H54 (cell line): ENCODE data around the gene CNTROB.
A peak's percentile ranks its signal among the peaks of the same experiment; 100 is the strongest.

ENCODE experiments used
- DNase-seq: peaks from one replicate; pipeline ENCODE4 v3.0.0; 2011; ENCODE audit warnings: low spot score, mixed read lengths; ENCODE audit not compliant: insufficient read length
- FAIRE-seq: peaks from 3 replicates; lab custom pipeline; 2011; peaks lifted over from hg19 to GRCh38; lab: Jason Lieb, UNC
- POLR2A ChIP-seq: IDR thresholded peaks from 2 replicates; pipeline ENCODE4 v1.6.1; 2011; ENCODE audit warnings: low read depth, mild to moderate bottlenecking, low read length

Gene CNTROB

DNA sequence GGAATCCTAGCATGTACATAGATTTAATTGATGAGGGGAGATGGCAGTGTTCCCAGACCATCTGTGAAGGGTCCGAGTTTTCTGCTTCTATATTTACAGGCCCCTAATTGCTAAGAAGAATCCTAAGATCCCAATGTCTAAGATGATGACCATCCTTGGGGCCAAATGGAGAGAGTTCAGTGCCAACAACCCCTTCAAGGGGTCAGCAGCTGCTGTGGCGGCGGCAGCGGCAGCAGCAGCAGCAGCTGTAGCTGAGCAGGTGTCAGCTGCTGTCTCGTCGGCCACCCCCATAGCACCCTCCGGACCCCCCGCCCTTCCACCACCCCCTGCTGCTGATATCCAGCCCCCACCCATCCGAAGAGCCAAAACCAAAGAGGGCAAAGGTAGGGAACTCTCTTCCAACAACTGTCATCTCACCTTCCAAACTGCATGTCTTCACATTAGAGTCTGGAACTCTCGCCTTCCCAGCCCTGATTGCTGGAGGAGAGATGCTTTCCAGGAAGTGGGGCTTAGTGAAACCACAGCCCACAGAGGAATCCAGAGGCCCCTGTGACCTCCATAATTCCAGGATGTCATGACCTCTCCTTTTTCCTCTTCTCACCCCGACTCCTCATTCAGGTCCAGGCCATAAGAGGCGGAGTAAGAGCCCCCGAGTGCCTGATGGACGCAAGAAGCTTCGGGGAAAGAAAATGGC is 38.7 kb upstream of the CNTROB start:
- TF ChIP-seq POLR2A = no peak
- FAIRE-seq (no peak), DNase-seq (no peak)

GRCh38 chr17:7894226-7894625 is 37.8 kb upstream of the CNTROB start:
- FAIRE-seq (no peak), DNase-seq (no peak)
- TF ChIP-seq POLR2A = no peak

DNA sequence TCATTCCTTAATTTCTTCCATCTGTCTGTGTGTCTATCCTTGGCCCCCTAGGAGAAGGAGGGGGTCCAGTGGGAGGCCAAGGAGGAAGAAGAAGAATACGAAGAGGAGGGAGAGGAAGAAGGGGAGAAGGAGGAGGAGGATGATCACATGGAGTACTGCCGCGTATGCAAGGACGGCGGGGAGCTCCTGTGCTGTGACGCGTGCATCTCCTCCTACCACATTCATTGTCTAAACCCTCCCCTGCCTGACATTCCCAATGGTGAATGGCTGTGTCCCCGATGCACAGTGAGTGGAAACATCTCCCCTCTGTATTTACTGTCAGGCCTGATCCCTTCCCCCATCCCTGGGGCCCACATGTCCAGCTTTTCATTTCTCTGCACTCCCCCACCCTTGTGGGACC is 37.1 kb upstream of the CNTROB start:
- no peak for DNase-seq
- FAIRE-seq = no peak
- TF ChIP-seq POLR2A = no peak

GRCh38 chr17:7897090-7897489 is 34.9 kb upstream of the CNTROB start:
- DNase-seq (no peak), FAIRE-seq (no peak)
- TF ChIP-seq POLR2A = no peak

- no peak for DNase-seq
- TF ChIP-seq POLR2A = no peak
- FAIRE-seq = no peak
These were observed 34.2 kb upstream of the CNTROB start for GRCh38 chr17:7897773-7898172.

- no peak for DNase-seq
- no peak for FAIRE-seq
- no peak for TF ChIP-seq POLR2A
These were observed 28.6 kb upstream of the CNTROB start for GRCh38 chr17:7903154-7904103.

DNA sequence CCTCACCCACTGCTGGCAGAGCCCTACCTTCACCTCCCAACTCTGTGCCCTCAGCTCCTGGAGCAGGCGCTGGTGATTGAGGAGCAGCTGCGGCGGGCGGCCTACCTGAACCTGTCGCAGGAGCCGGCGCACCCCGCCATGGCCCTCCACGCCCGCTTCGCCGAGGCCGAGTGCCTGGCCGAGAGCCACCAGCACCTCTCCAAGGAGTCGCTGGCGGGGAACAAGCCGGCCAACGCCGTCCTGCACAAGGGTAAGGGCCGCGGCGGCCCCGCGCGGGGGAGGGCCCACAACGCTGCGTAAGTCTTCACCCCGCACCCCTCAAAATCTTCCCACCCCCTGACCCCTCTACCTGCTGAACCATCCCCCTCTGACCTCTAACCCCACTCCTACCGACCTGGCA is 22.9 kb upstream of the CNTROB start:
- DNase-seq (no peak), FAIRE-seq (no peak)
- no peak for TF ChIP-seq POLR2A

GRCh38 chr17:7910281-7910680 is 21.7 kb upstream of the CNTROB start:
- TF ChIP-seq POLR2A = no peak
- no peak for FAIRE-seq
- DNase-seq = no peak

DNA sequence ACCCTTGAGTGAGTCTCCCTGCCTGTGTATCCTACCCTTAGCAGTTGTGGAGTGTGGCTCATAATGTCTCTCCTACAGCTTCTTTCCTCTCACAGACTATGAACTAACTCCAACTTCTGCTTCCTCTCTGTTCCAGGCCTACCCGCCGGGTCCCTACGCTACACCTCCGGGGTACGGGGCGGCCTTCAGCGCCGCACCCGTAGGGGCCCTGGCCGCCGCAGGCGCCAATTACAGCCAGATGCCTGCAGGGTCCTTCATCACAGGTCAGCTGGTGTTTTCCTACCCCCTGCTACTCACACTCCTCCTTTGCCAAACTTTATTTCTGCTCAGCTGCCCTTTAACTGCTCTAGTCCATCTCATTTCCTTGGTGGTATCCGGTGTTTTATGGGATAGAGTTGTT is 21.3 kb upstream of the CNTROB start:
- FAIRE-seq (no peak), DNase-seq (no peak)
- no peak for TF ChIP-seq POLR2A

DNA sequence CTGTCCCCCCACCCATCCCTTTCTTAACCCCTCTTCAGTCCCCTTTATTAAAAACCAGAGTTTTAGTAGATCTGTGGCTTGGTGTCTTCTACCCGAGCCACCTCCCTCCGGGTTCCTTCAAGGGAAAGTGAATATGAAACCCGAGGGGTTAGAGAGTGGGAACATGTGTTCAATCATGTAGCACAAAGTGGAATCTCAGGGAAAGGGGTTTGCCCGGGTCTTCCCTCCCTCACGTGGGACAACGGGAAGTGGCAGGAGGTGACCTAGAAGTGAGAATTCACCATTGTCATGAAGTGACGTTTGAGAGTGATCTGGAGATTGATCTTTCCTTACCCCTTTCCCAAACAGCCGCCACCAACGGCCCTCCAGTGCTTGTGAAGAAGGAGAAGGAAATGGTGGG is 20.9 kb upstream of the CNTROB start:
- FAIRE-seq = no peak
- TF ChIP-seq POLR2A = no peak
- no peak for DNase-seq

- TF ChIP-seq POLR2A = no peak
- DNase-seq (peak; percentile 61), FAIRE-seq (peak; percentile 20)
These were observed 19.0 kb upstream of the CNTROB start for GRCh38 chr17:7912927-7913524.

GRCh38 chr17:7915179-7915610 is 16.8 kb upstream of the CNTROB start:
- no peak for TF ChIP-seq POLR2A
- no peak for FAIRE-seq
- DNase-seq = peak; percentile 50

- DNase-seq (peak; percentile 83), FAIRE-seq (no peak)
- TF ChIP-seq POLR2A = peak; percentile 68
These were observed 16.2 kb upstream of the CNTROB start, which contains the start of gene RNF227 for GRCh38 chr17:7915611-7916384. RNF227 (minus strand) TSS chr17:7916289; CDS start chr17:7916195, 94 bp downstream.
